HEK293 (cell line): ENCODE measurements around the gene SORL1-AS1.

Experiments used
- CTCF ChIA-PET: fragments of 350-600 bp; formaldehyde crosslinking; extraction: SDS; loops from one replicate; lab custom pipeline; 2021; ENCODE audit warnings: antibody characterized with exemption; lab: Yijun Ruan, JAX
- POLR2A ChIA-PET: fragments of 300-600 bp; formaldehyde crosslinking; extraction: SDS; loops from one replicate; lab custom pipeline; 2020; ENCODE audit warnings: antibody characterized with exemption, inconsistent platforms; lab: Yijun Ruan, JAX
- H3K27ac ChIP-seq: fragments of 200-500 bp; sonication (Bioruptor generic); 2 replicates; pipeline ENCODE4 v1.5.1; 2014; ENCODE audit warnings: low read depth, low read length, control low read depth, inconsistent platforms; ENCODE audit errors: extremely low read depth
- H3K36me3 ChIP-seq, 2 experiments: fragments of 200-500 bp in 1 of 2; sonication (Bioruptor generic) in 1 of 2; 1 replicate in 1 of 2; 2 replicates in 1 of 2; pipeline ENCODE4 v1.5.1; 2014 to 2017; ENCODE audit warnings: inconsistent platforms in 2 of 2, low read length in 2 of 2; ENCODE audit not compliant: control insufficient read depth in 2 of 2, insufficient read depth in 1 of 2
- H3K4me1 ChIP-seq: fragments of 200-500 bp; sonication (Bioruptor generic); 2 replicates; pipeline ENCODE4 v1.5.1; 2014; ENCODE audit warnings: mild to moderate bottlenecking, low read length, inconsistent platforms; ENCODE audit not compliant: control insufficient read depth, insufficient read depth
- H3K4me3 ChIP-seq: 2 replicates; pipeline ENCODE4 v1.5.1; 2011; ENCODE audit warnings: low read depth, mild to moderate bottlenecking, control low read depth, low read length, moderate library complexity
- H3K9me3 ChIP-seq: fragments of 200-500 bp; sonication (Bioruptor generic); 2 replicates; pipeline ENCODE4 v1.5.1; 2014; ENCODE audit warnings: low read depth, low read length, inconsistent platforms; ENCODE audit not compliant: control insufficient read depth, insufficient read depth
- AEBP2 ChIP-seq: fragments of 450-650 bp; formaldehyde crosslinking; IDR thresholded peaks from 2 replicates; pipeline ENCODE4 v1.5.1; 2016; ENCODE audit warnings: missing biosample characterization, missing genetic modification characterization, borderline replicate concordance
- GLIS1 ChIP-seq: fragments of 450-650 bp; formaldehyde crosslinking; IDR thresholded peaks from 2 replicates; pipeline ENCODE4 v1.5.1; 2016; ENCODE audit warnings: missing biosample characterization, missing genetic modification characterization
- KLF1 ChIP-seq: fragments of 450-650 bp; formaldehyde crosslinking; IDR thresholded peaks from 2 replicates; pipeline ENCODE4 v1.5.1; 2016; ENCODE audit warnings: missing biosample characterization, missing genetic modification characterization
- KLF8 ChIP-seq: fragments of 450-650 bp; formaldehyde crosslinking; IDR thresholded peaks from 2 replicates; pipeline ENCODE4 v1.5.1; 2016; ENCODE audit warnings: missing biosample characterization, missing genetic modification characterization
- PATZ1 ChIP-seq: fragments of 450-650 bp; formaldehyde crosslinking; IDR thresholded peaks from 2 replicates; pipeline ENCODE4 v1.5.1; 2016; ENCODE audit warnings: missing biosample characterization, missing genetic modification characterization
- PBX3 ChIP-seq: sonication (generic); formaldehyde crosslinking; IDR thresholded peaks from 2 replicates; pipeline ENCODE4 v1.8.1; 2022; ENCODE audit warnings: mild to moderate bottlenecking, moderate library complexity, missing genetic modification reagents
- PRDM10 ChIP-seq: fragments of 450-650 bp; formaldehyde crosslinking; IDR thresholded peaks from 2 replicates; pipeline ENCODE4 v1.5.1; 2016; ENCODE audit warnings: missing biosample characterization, missing genetic modification characterization
- TRIM28 ChIP-seq: IDR thresholded peaks from 2 replicates; pipeline ENCODE4 v1.6.1; 2011; ENCODE audit warnings: low read length, control low read depth, borderline replicate concordance
- ZBTB10 ChIP-seq: fragments of 450-650 bp; formaldehyde crosslinking; IDR thresholded peaks from 2 replicates; pipeline ENCODE4 v1.5.1; 2016; ENCODE audit warnings: missing biosample characterization, missing genetic modification characterization
- ZBTB20 ChIP-seq: fragments of 450-650 bp; formaldehyde crosslinking; IDR thresholded peaks from 2 replicates; pipeline ENCODE4 v1.5.1; 2016; ENCODE audit warnings: missing biosample characterization, missing genetic modification characterization
- ZBTB48 ChIP-seq: fragments of 450-650 bp; formaldehyde crosslinking; IDR thresholded peaks from 2 replicates; pipeline ENCODE4 v1.5.1; 2016; ENCODE audit warnings: missing biosample characterization, missing genetic modification characterization
- ZIC2 ChIP-seq: fragments of 450-650 bp; formaldehyde crosslinking; IDR thresholded peaks from 2 replicates; pipeline ENCODE4 v1.5.1; 2016; ENCODE audit warnings: missing biosample characterization, missing genetic modification characterization
- ZNF121 ChIP-seq: fragments of 450-650 bp; formaldehyde crosslinking; IDR thresholded peaks from 2 replicates; pipeline ENCODE4 v1.5.1; 2016; ENCODE audit warnings: missing biosample characterization, missing genetic modification characterization
- ZNF521 ChIP-seq: fragments of 450-650 bp; formaldehyde crosslinking; IDR thresholded peaks from 2 replicates; pipeline ENCODE4 v1.5.1; 2017; ENCODE audit warnings: missing biosample characterization, mild to moderate bottlenecking, missing genetic modification characterization

The SORL1-AS1 gene

GRCh38 chr11:121465709-121466062 is 12.9 kb upstream of the SORL1-AS1 start:
- Histone ChIP-seq H3K4me3 (no peak overlapping the region), H3K36me3 (no peaks in the 10 kb centered on the region), H3K4me1 (peaks cover 12% of the 10 kb centered on the region), H3K27ac (peak overlapping the region; percentile 30), H3K9me3 (no peaks in the 10 kb centered on the region)
- POLR2A ChIA-PET = interaction anchor here (1.3 to 2.4 kb wide), 2 partner anchors 9 to 14 kb away, joined by 7 to 11 read pairs; partner anchors contain the start of genes SORL1 and SORL1-AS1
- CTCF ChIA-PET = no interaction called here
- TF ChIP-seq TRIM28 (no peak), ZNF121 (no peak), ZBTB48 (tag by site-specific recombination) (no peak), GLIS1 (tag by site-specific recombination) (peak; percentile 51; the same call in 1 of the 2 replicates), PATZ1 (tag by site-specific recombination) (peak; percentile 34), ZIC2 (tag by site-specific recombination) (no peak), KLF8 (tag by site-specific recombination) (peak; percentile 47; the same call in 1 of the 2 replicates), KLF1 (tag by site-specific recombination) (peak; percentile 86), ZNF521 (tag by site-specific recombination) (no peak), PRDM10 (tag by site-specific recombination) (no peak), ZBTB10 (no peak), AEBP2 (no peak), PBX3 (no peak), ZBTB20 (tag by site-specific recombination) (peak; percentile 87)
